GM12891 (cell line): ENCODE measurements around the gene TMEM132E.

Experiments used
- PAX5 ChIP-seq: IDR thresholded peaks from 2 replicates; pipeline ENCODE4 v1.6.1; 2011; ENCODE audit warnings: low read length, moderate library complexity, mild to moderate bottlenecking; ENCODE audit not compliant: insufficient read depth, severe bottlenecking
- POLR2A ChIP-seq: IDR thresholded peaks from 2 replicates; pipeline ENCODE4 v1.6.1; 2011; ENCODE audit warnings: low read depth, low read length, control low read depth
- POLR2AphosphoS5 ChIP-seq: IDR thresholded peaks from 2 replicates; pipeline ENCODE4 v1.6.1; 2011; ENCODE audit warnings: low read depth, low read length, control low read depth
- POU2F2 ChIP-seq: IDR thresholded peaks from 2 replicates; pipeline ENCODE4 v1.6.1; 2011; ENCODE audit warnings: low read depth, mild to moderate bottlenecking, control low read depth, low read length, moderate library complexity
- SPI1 ChIP-seq: IDR thresholded peaks from 2 replicates; pipeline ENCODE4 v1.6.1; 2011; ENCODE audit warnings: low read depth, low read length, control low read depth
- TAF1 ChIP-seq: IDR thresholded peaks from 2 replicates; pipeline ENCODE4 v1.6.1; 2011; ENCODE audit warnings: low read depth, low read length, control low read depth

- TF ChIP-seq POLR2A, result no peak
- TF ChIP-seq POLR2AphosphoS5, result no peak
- no peak for TF ChIP-seq TAF1
- no peak for TF ChIP-seq PAX5
- no peak for TF ChIP-seq POU2F2
- no peak for TF ChIP-seq SPI1
Measured at GRCh38 chr17:34647511-34647910, 68.1 kb downstream of the TMEM132E start.
